ENCODE results near the gene TMTC1.

- TF ChIP-seq GATA2 (IDR thresholded peaks at IDR 0.05; ENCODE audit: low read depth, low read length), result no peak
- TF ChIP-seq GATA3 (IDR thresholded peaks at IDR 0.05; ENCODE audit: low read depth, low read length), result no peak
Observed at GRCh38 chr12:29768372-29768771, 15.4 kb downstream of the TMTC1 start.

Data from SH-SY5Y (cell line).